Mucosa of gallbladder (tissue), 1 donor: Measurements from ENCODE around the gene SEC61A2. TPM values are rescaled to one million over a fixed set of nuclear protein-coding genes. Genes with fewer than 3 reads are reported as not detected.
"Not testable (repeated sequence)": the region's sequence is repeated elsewhere in the genome, so short reads cannot be mapped to it uniquely, and the experiment has no call there.

Experiments used
- DNase-seq: peaks from one replicate; pipeline ENCODE4 v3.0.0-alpha.2; 2020; ENCODE audit warnings: low spot score
- total RNA-seq: library from RNA; stranded (reverse); gene quantifications from one replicate; pipeline ENCODE4 v1.2.1, GENCODE V29; 2021
- donor health status: DM: no; HTN: no; CAD: no.

SEC61A2 gene
- total RNA-seq, result 8.7 TPM

- peak; percentile 96 for DNase-seq
Measured at GRCh38 chr10:12129222-12130111, at the start of gene SEC61A2. SEC61A2 (plus strand) TSS chr10:12129677; CDS start chr10:12129788, 111 bp downstream.

DNA sequence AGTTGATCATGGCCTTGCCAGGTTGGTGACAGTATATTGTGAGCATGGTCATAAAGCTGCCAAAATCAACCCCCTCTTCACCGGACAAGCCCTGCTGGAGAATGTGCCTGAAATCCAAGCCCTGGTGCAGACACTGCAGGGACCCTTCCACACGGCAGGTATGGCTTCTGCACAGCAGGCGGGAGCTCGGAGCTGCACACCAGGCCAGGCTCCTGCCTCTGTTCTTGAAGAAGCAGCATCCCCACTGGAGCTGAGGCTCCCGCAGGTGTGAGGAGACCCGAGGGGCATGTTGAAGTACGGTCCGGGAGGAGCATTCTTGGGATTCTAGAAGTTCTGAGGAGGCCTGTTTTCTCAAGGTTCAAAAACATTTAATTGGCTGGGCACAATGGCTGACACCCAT, 48.0 kb upstream of the SEC61A2 start:
- DNase-seq, result no peak

GRCh38 chr10:12081879-12082557, 47.5 kb upstream of the SEC61A2 start:
- DNase-seq, result no peak

GRCh38 chr10:12088919-12089318, 40.6 kb upstream of the SEC61A2 start:
- DNase-seq, result no peak

GRCh38 chr10:12091421-12091820, 38.1 kb upstream of the SEC61A2 start:
- no peak for DNase-seq

DNA sequence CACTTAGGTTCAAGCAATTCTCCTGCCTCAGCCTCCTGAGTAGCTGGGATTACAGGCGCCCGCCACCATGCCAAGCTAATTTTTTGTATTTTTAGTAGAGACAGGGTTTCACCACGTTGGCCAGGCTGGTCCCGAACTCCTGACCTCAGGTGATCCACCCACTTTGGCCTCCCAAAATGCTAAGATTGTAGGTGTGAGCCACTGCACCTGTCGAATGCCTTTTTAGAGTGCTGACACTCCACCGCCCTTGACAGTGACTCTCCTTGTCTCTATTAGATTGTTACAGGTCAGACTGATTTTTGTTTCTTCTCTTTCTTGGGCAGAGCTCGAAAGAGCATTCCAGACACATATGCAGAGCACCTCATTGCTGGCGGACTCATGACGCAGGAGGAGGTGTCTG, 32.1 kb upstream of the SEC61A2 start:
- not testable (repeated sequence) for DNase-seq

DNA sequence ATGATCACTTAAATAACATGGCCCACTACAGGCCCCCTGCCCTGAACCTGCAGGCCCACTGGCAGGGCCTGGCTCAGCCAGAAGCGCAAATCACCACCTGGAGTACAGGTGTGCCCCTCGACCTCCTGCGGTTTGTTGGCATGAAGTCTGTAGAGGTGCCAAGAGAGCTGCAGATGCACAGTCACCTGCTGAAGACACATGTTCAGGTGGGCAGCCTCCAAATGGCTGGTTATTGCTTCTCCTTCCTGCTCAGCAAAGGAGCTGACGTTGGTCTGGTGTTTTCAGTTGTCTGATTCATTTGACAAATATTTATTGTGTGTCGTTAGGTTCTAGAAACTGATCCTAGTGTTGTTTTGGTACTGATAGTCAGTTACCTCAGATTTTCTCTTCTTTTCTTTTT, 31.7 kb upstream of the SEC61A2 start:
- no peak for DNase-seq

- no peak for DNase-seq
Measured at GRCh38 chr10:12098966-12099365, 30.5 kb upstream of the SEC61A2 start.

GRCh38 chr10:12103802-12104201, 25.7 kb upstream of the SEC61A2 start:
- DNase-seq, result no peak

DNA sequence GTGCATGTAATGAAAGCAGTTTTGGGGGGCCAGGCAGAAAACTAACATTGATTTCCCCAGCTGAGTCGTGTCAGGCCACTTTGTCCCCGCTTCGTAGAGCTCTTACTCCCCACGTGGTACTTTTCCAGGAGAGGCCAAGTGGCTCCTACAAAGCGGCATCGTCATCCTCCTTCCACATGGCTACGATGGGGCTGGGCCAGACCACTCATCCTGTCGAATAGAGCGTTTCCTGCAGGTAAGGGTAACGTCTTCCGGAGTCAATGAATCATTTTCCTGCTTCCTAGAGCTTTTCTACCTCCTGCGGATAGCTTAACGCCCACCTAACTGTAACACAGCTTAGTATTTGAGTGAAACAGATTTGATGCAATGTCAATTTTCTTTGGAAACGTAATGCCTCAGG, 21.7 kb upstream of the SEC61A2 start:
- DNase-seq, result no peak

GRCh38 chr10:12109286-12109685, 20.2 kb upstream of the SEC61A2 start:
- DNase-seq, result no peak

DNA sequence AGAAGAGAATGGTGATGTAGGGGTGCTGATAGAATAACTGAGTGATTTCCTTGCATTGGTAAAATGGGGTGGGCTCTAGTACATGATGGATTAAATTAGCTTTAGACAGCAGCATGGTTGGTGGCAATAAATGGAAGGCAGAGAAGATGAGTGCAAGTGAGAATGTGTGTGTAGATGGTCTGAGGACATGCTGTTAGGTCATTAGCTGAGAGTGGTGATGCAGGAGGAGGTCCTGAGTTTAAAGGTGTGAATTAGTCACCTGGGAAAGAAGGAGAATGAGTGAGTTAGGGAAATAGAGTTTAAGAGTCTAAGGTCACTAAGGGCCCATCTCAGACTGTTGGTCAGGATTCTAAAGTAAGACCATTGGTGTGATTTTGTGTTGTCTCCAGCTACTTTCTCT, 17.9 kb upstream of the SEC61A2 start:
- no peak for DNase-seq

DNA sequence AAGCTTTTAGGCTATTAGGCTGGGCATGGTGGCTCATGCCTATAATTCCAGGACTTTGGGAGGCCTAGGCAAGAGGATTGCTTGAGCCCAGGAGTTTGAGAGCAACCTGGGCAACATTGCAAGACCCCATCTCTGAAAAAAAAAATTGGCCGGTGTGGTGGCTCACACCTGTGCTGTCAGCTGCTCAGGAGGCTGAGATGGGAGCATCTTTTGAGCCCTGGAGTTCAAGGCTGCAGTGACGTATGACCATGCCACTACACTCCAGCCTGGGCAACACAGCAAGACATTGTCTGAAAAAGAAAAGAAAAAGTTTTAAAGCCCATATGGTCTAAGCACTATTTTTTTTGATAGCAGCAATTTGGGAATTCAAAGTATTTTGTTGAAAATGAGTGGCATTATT, 15.8 kb upstream of the SEC61A2 start:
- no peak for DNase-seq

DNA sequence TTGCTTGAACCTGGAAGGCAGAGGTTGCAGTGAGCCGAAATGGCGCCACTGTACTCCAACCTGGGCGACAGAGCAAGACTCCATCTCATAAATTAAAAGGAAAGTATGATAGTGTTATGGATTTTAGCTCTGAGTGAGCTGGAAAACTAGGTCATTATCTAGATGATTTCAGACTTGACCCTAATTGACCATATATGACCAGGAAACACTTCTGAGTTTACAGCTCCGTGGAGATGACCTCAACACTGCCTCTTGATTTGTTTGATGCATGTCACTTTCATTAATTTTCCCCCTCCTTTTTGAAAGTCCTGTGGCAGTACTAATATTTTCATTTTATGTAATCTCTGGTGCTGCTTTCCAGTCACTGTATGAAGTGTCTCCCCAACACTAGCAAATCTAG, 7.8 kb upstream of the SEC61A2 start:
- no peak for DNase-seq

- peak; percentile 16 for DNase-seq
Measured at GRCh38 chr10:12130237-12130872, 878 bp downstream of the SEC61A2 start.

DNA sequence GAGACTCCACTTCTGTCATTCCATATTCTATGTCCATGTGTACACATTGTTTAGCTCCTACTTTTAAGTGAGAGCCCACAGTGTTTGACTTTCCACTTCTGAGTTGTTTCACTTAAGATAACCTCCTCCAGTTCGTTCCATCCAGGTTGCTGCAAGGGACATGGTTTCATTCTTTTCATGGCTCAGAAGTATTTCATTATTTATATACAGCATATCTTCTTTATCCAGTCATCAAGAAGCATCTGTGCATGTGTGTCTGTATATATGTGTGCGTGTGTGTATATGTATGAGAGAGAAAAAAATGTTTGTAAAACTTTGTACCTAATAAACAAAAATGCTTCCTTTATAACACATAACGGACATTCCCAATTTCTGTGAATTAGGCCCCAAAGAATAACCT, 6.2 kb downstream of the SEC61A2 start:
- no peak for DNase-seq

DNA sequence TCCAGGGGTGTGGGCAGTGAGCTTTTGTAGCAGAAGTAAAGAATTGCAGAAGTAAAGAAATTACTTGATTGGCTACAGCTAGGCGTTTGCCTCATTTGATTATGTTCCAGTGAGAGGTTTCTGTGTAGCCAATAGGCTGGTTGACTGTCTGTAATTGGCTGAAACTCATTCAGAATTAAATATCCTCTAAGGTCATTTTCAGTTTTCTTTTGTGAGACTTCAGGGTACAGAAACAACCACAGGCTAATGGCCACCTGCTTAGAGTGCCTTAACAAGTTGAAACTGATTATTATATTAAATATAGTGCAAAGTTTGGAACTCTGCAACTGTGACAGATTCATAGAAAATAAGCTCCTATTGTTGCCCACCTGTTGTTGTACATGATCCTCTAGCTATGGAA, 10.6 kb downstream of the SEC61A2 start:
- DNase-seq, result no peak

- no peak for DNase-seq
Measured at GRCh38 chr10:12144538-12144937, 15.1 kb downstream of the SEC61A2 start.

GRCh38 chr10:12150163-12150562, 20.7 kb downstream of the SEC61A2 start:
- DNase-seq, result no peak

GRCh38 chr10:12154516-12154915, 25.0 kb downstream of the SEC61A2 start:
- no peak for DNase-seq

DNA sequence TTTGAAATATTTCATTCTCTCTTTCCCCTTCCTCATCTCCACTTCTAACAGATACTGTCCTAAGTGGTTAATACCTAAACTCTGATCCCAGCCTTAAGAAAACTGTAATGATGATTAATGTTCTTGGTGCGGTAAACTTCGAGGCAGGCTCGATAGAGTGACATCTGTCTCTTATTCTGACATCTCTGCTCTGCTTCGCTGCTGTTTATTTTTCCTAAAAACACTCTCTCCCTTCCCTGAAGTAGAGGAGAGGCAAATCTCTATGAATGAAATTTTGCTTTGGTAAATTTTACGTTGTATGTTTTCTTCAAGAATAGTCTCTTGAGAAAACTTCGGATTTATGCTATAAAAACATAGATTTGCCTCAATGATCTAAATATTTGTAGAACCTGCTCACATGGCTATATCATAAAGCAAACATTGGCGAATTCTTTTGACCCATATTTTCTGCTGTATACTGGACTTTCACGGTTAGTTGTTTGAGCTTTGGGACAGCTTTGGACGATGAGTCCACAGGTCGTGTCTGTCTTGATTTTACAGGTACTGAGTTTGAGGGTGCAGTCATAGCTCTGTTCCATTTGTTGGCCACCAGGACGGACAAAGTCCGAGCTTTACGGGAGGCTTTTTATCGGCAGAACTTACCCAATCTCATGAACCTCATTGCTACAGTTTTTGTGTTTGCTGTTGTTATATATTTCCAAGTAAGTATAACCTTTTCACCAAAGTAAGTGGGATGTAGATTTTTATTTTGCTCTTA, 27.1 kb downstream of the SEC61A2 start:
- no peak for DNase-seq

DNA sequence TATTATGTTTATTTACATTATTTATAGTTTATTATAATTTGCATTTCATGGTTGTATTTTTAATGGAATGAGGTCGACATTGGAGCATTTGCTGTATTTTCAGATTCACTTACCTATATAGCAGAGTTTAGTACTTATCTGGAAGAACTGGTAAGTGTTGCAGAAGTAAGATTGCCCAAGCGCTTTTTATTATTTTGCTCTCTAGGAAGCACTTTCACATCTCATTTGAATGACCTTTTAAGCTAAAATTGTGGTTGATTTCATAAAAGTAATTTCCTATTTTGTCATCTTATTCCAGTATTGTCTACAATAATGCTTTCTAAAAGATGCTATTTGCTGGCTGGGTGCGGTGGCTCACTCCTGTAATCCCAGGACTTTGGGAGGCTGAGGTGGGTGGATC, 28.6 kb downstream of the SEC61A2 start:
- DNase-seq, result no peak
